Endothelial cell of umbilical vein (primary cell): ENCODE data around the gene KLF3. TPM values are rescaled to one million over a fixed set of nuclear protein-coding genes. Genes with fewer than 3 reads are reported as not detected.

ENCODE experiments used
- BruUV-seq: library from RNA; stranded (reverse); fragments of 400-500 nt; replicated peaks from 2 replicates; lab custom pipeline; 2021; lab: Mats Ljungman, UMichigan
- CTCF ChIA-PET: fragments of 300-600, 350-600 bp; sonication (Branson Sonifier 250); formaldehyde crosslinking; loops from one replicate; lab custom pipeline; 2021; ENCODE audit warnings: antibody characterized with exemption, inconsistent platforms; lab: Charles Lee
- POLR2A ChIA-PET: fragments of 300-600, 350-600 bp; sonication (Branson Sonifier 250); formaldehyde crosslinking; loops from one replicate; lab custom pipeline; 2021; ENCODE audit warnings: antibody characterized with exemption, inconsistent platforms; lab: Charles Lee
- DNase-seq: peaks from one replicate; pipeline ENCODE4 v3.0.0-alpha.2; 2011; ENCODE audit warnings: low read depth, low spot score
- FAIRE-seq: peaks from 2 replicates; lab custom pipeline; 2011; peaks lifted over from hg19 to GRCh38; lab: Jason Lieb, UNC
- H2AFZ ChIP-seq: 2 replicates; pipeline ENCODE4 v1.6.0; 2012; ENCODE audit warnings: low read depth, low read length, control low read depth, inconsistent platforms
- H3K27ac ChIP-seq: 2 replicates; pipeline ENCODE4 v1.5.1; 2011; ENCODE audit warnings: low read depth, mild to moderate bottlenecking, control low read depth, low read length, moderate library complexity; ENCODE audit not compliant: insufficient read depth
- H3K27me3 ChIP-seq, 2 experiments: 2 replicates each; pipeline versions ENCODE4 v1.6.0 to v1.6.1; 2011; ENCODE audit warnings: low read length in 2 of 2, mixed read lengths in 1 of 2; ENCODE audit not compliant: control insufficient read depth in 2 of 2, insufficient read depth in 2 of 2
- H3K36me3 ChIP-seq, 2 experiments: 2 replicates in 1 of 2; 3 replicates in 1 of 2; pipeline ENCODE4 v1.5.1; 2011; ENCODE audit warnings: low read length in 2 of 2, mild to moderate bottlenecking in 1 of 2, moderate library complexity in 1 of 2; ENCODE audit not compliant: control insufficient read depth in 2 of 2, insufficient read depth in 2 of 2; ENCODE audit errors: extremely low read depth in 1 of 2
- H3K4me1 ChIP-seq: 3 replicates; pipeline ENCODE4 v1.5.1; 2011; ENCODE audit warnings: mild to moderate bottlenecking, low read length; ENCODE audit not compliant: control insufficient read depth, insufficient read depth; ENCODE audit errors: extremely low read depth
- H3K4me2 ChIP-seq: 2 replicates; pipeline ENCODE4 v1.6.1; 2011; ENCODE audit warnings: low read length, control low read depth, mixed read lengths; ENCODE audit not compliant: insufficient read depth
- H3K4me3 ChIP-seq, 3 experiments: fragments of 200-600 bp in 1 of 3; sonication (generic), shearing (Covaris generic) in 1 of 3; replicated peaks in 1 of 3; 2 replicates each; pipeline ENCODE4 v1.5.1; 2011 to 2016; ENCODE audit warnings: control low read depth in 3 of 3, low read length in 3 of 3, mild to moderate bottlenecking in 2 of 3, inconsistent platforms in 1 of 3, low read depth in 1 of 3, moderate library complexity in 1 of 3; ENCODE audit not compliant: insufficient read depth in 1 of 3
- H3K79me2 ChIP-seq: 2 replicates; pipeline ENCODE4 v1.6.0; 2012; ENCODE audit warnings: low read length, inconsistent platforms; ENCODE audit not compliant: control insufficient read depth, insufficient read depth
- H3K9ac ChIP-seq: replicated peaks from 2 replicates; pipeline ENCODE3; 2011; ENCODE audit warnings: low read length, control low read depth; ENCODE audit not compliant: insufficient read depth; ENCODE audit errors: extremely low read depth
- H3K9me1 ChIP-seq: replicated peaks from 3 replicates; pipeline ENCODE4 v1.6.0; 2011; ENCODE audit warnings: mild to moderate bottlenecking, low read length; ENCODE audit not compliant: control insufficient read depth, insufficient read depth; ENCODE audit errors: extremely low read depth
- H3K9me3 ChIP-seq: replicated peaks from 2 replicates; pipeline ENCODE4 v1.5.1; 2012; ENCODE audit warnings: low read length, inconsistent platforms; ENCODE audit not compliant: control insufficient read depth, insufficient read depth
- H4K20me1 ChIP-seq: replicated peaks from 2 replicates; pipeline ENCODE3; 2011; ENCODE audit warnings: mild to moderate bottlenecking, low read length; ENCODE audit not compliant: control insufficient read depth, insufficient read depth; ENCODE audit errors: extremely low read depth
- CTCF ChIP-seq, 2 donors: IDR thresholded peaks; 1 replicate in 1 of 2; 2 replicates in 1 of 2; pipeline ENCODE4 v1.5.1; 2011; ENCODE audit warnings: low read length in 2 of 2, mild to moderate bottlenecking in 2 of 2, moderate library complexity in 2 of 2, control low read depth in 1 of 2, inconsistent platforms in 1 of 2, low read depth in 1 of 2; ENCODE audit not compliant: insufficient read depth in 1 of 2; ENCODE audit errors: extremely low read depth in 1 of 2
- EZH2 ChIP-seq: IDR thresholded peaks from 2 replicates; pipeline ENCODE4 v1.6.1; 2012; ENCODE audit warnings: borderline replicate concordance, low read depth, mild to moderate bottlenecking, moderate library complexity, low read length, inconsistent platforms; ENCODE audit not compliant: severe bottlenecking
- FOS ChIP-seq: IDR thresholded peaks from 2 replicates; pipeline ENCODE4 v1.6.1; 2011; ENCODE audit warnings: mild to moderate bottlenecking, low read length, moderate library complexity, borderline replicate concordance; ENCODE audit not compliant: insufficient read depth
- GATA2 ChIP-seq: IDR thresholded peaks from 2 replicates; pipeline ENCODE4 v1.7.0; 2011; ENCODE audit warnings: low read depth, mild to moderate bottlenecking, moderate library complexity, mixed read lengths, low read length; ENCODE audit not compliant: insufficient read length, insufficient read depth
- JUN ChIP-seq: IDR thresholded peaks from 2 replicates; pipeline ENCODE4 v1.6.1; 2011; ENCODE audit warnings: borderline replicate concordance, low read depth; ENCODE audit not compliant: insufficient read length, insufficient read depth
- MAX ChIP-seq: IDR thresholded peaks from 2 replicates; pipeline ENCODE4 v1.6.1; 2011; ENCODE audit not compliant: insufficient read depth, insufficient read length
- MYC ChIP-seq: IDR thresholded peaks from one replicate; pipeline ENCODE4 v1.6.1; 2011; ENCODE audit warnings: mild to moderate bottlenecking, low read depth, low read length
- POLR2A ChIP-seq: IDR thresholded peaks from 2 replicates; pipeline ENCODE4 v1.6.1; 2012; ENCODE audit warnings: low read depth, mild to moderate bottlenecking, control low read depth, low read length
- POLR2AphosphoS5 ChIP-seq: IDR thresholded peaks from 2 replicates; pipeline ENCODE4 v1.6.1; 2012; ENCODE audit warnings: low read depth, mild to moderate bottlenecking, control low read depth, low read length, moderate library complexity; ENCODE audit not compliant: insufficient read depth
- dilution Hi-C: fragments of 300-500 bp; cut with MboI; formaldehyde crosslinking; loops from one replicate; pipeline ENCODE4 v1.15.0; 2019; ENCODE audit warnings: low sequenced_read_pairs; ENCODE audit not compliant: extremely low pct_ligation_motif_present
- intact Hi-C: fragments of 100-400 bp; cut with micrococcal nuclease; formaldehyde crosslinking; loops from one replicate; pipeline ENCODE4 v1.10.0; 2022
- polyA plus RNA-seq, 4 experiments: library from polyadenylated mRNA; depleted of rRNA in 3 of 4; stranded (reverse) in 3 of 4; unstranded in 1 of 4; fragments of >200 nt; gene quantifications; 2 replicates each; pipeline versions ENCODE4 v1.2.1 to v1.2.3, GENCODE V29; 2011 to 2012; ENCODE audit warnings: missing spikeins in 1 of 4
- total RNA-seq: library from RNA; stranded (reverse); gene quantifications from 2 replicates; pipeline ENCODE4 v1.2.3, GENCODE V29; 2021

The KLF3 gene
- total and polyA plus RNA-seq, 2 donors (not counting 3 experiments of a cell fraction or from before 2014, with no cell fraction given), result 27.7 to 50.5 TPM

GRCh38 chr4:38676986-38677385 lies 13.0 kb downstream of the KLF3 start:
- no peaks in the 10 kb centered on the region for H3K9me1 ChIP-seq
- H3K4me3 ChIP-seq, result no peak overlapping the region
- DNase-seq (no peak), FAIRE-seq (no peak)
- peaks cover 9% of the 10 kb centered on the region for H4K20me1 ChIP-seq
- ChIA-PET CTCF (interaction anchor here (0.7 to 6.0 kb wide), 7 partner anchors 10 to 608 kb away, joined by 3 to 133 read pairs (median 7); no protein-coding TSS in a partner anchor), POLR2A (no interaction called here)
- H3K79me2 ChIP-seq, result peaks cover 94% of the 10 kb centered on the region
- H3K27ac ChIP-seq, result no peak overlapping the region
- H3K4me1 ChIP-seq, result peaks cover 49% of the 10 kb centered on the region
- peaks cover 7 to 13% of the 10 kb centered on the region in 2 experiments for H3K36me3 ChIP-seq
- intact Hi-C loops (no loop called here), dilution Hi-C loops (no loop called here)
- no peak overlapping the region for H3K9ac ChIP-seq
- no peak overlapping the region for H2AFZ ChIP-seq
- no peaks in the 10 kb centered on the region for H3K27me3 ChIP-seq
- BruUV-seq, result no TSS peak
- no peaks in the 10 kb centered on the region for H3K9me3 ChIP-seq
- TF ChIP-seq POLR2AphosphoS5 (no peak), MAX (no peak), CTCF (IDR thresholded peaks at IDR 0.05; ENCODE audit: extremely low read depth in 1 of 2, insufficient read depth in 1 of 2, low read depth in 1 of 2, low read length in 2 of 2) (no peak), FOS (no peak), POLR2A (no peak), MYC (no peak), JUN (no peak), GATA2 (no peak), EZH2 (no peak)
- H3K4me2 ChIP-seq, result no peak overlapping the region
